Activated CD8-positive, alpha-beta T cell treated with anti-CD3 and anti-CD28 coated beads for 36 hours (primary cell): ENCODE results near the gene DNAH12. TPM values are rescaled to one million over a fixed set of nuclear protein-coding genes. Genes with fewer than 3 reads are reported as not detected.

Experiments used
- ATAC-seq: fragments of 200-7000 bp; cut with Tn5 transposase; one replicate; pipeline ENCODE4 v1.10.0; 2021; ENCODE audit warnings: mild to moderate bottlenecking, moderate library complexity
- CTCF ChIA-PET: fragments of 350-600 bp; sonication (Branson Sonifier 250); formaldehyde crosslinking; loops from one replicate; lab custom pipeline; 2021; ENCODE audit warnings: antibody characterized with exemption; lab: Charles Lee
- POLR2A ChIA-PET: fragments of 350-600 bp; sonication (Branson Sonifier 250); formaldehyde crosslinking; loops from one replicate; lab custom pipeline; 2021; ENCODE audit warnings: antibody characterized with exemption; lab: Charles Lee
- DNase-seq: peaks from one replicate; pipeline ENCODE4 v3.0.0-alpha.2; 2020
- H3K27ac Mint-ChIP-seq: one replicate; pipeline ENCODE4 v1.8.0; 2021; ENCODE audit warnings: mild to moderate bottlenecking, mixed read lengths
- H3K27me3 Mint-ChIP-seq: one replicate; pipeline ENCODE4 v1.8.0; 2021; ENCODE audit warnings: mixed read lengths
- H3K36me3 Mint-ChIP-seq: one replicate; pipeline ENCODE4 v1.8.0; 2021; ENCODE audit warnings: low read depth, mixed read lengths
- H3K4me1 Mint-ChIP-seq: one replicate; pipeline ENCODE4 v1.8.0; 2021; ENCODE audit warnings: low read depth, mixed read lengths
- H3K4me3 Mint-ChIP-seq: one replicate; pipeline ENCODE4 v1.8.0; 2021; ENCODE audit warnings: mild to moderate bottlenecking, moderate library complexity, mixed read lengths
- H3K9me3 Mint-ChIP-seq: one replicate; pipeline ENCODE4 v1.8.0; 2021; ENCODE audit warnings: mixed read lengths
- CTCF ChIP-seq: fragments of 200-600 bp; IDR thresholded peaks from one replicate; pipeline ENCODE4 v1.8.0; 2022; ENCODE audit warnings: antibody characterized with exemption, mild to moderate bottlenecking
- intact Hi-C: fragments of 100-400 bp; cut with micrococcal nuclease; formaldehyde crosslinking; loops from one replicate; pipeline ENCODE4 v1.10.0; 2022
- total RNA-seq, 2 experiments: library from RNA; stranded (reverse); gene quantifications; one replicate each; pipeline ENCODE4 v1.2.3, GENCODE V29; 2021

The DNAH12 gene
- total RNA-seq, 2 experiments from 2014 or later = 0.07 TPM; not detected in 1

- H3K27me3 Mint-ChIP-seq = peaks cover 3% of the 10 kb centered on the region
- intact Hi-C loops = no loop called here
- no peak for ATAC-seq
- no peak overlapping the region for H3K4me3 Mint-ChIP-seq
- H3K9me3 Mint-ChIP-seq = no peaks in the 10 kb centered on the region
- H3K36me3 Mint-ChIP-seq = no peaks in the 10 kb centered on the region
- no peak overlapping the region for H3K27ac Mint-ChIP-seq
- ChIA-PET CTCF (no interaction called here), POLR2A (no interaction called here)
- no peak for DNase-seq
- TF ChIP-seq CTCF = no peak
- no peaks in the 10 kb centered on the region for H3K4me1 Mint-ChIP-seq
These were observed 120.8 kb downstream of the DNAH12 start for GRCh38 chr3:57423335-57423734.

- Mint-ChIP-seq H3K27me3 (peaks cover 3% of the 10 kb centered on the region), H3K27ac (no peak overlapping the region), H3K4me3 (no peak overlapping the region), H3K36me3 (no peaks in the 10 kb centered on the region), H3K9me3 (no peaks in the 10 kb centered on the region), H3K4me1 (no peaks in the 10 kb centered on the region)
- ChIA-PET CTCF (no interaction called here), POLR2A (no interaction called here)
- intact Hi-C loops = no loop called here
- DNase-seq (no peak), ATAC-seq (no peak)
- TF ChIP-seq CTCF = no peak
These were observed 122.8 kb downstream of the DNAH12 start for GRCh38 chr3:57421336-57421735.

- H3K4me3 Mint-ChIP-seq = no peak overlapping the region
- no peaks in the 10 kb centered on the region for H3K9me3 Mint-ChIP-seq
- CTCF ChIA-PET = no interaction called here
- DNase-seq = no peak
- ATAC-seq = no peak
- no peak overlapping the region for H3K27ac Mint-ChIP-seq
- POLR2A ChIA-PET = no interaction called here
- H3K27me3 Mint-ChIP-seq = no peaks in the 10 kb centered on the region
- intact Hi-C loops = no loop called here
- TF ChIP-seq CTCF = no peak
- H3K36me3 Mint-ChIP-seq = no peaks in the 10 kb centered on the region
- H3K4me1 Mint-ChIP-seq = no peaks in the 10 kb centered on the region
These were observed 124.1 kb downstream of the DNAH12 start for GRCh38 chr3:57420001-57420400.

GRCh38 chr3:57411715-57412114 lies 132.4 kb downstream of the DNAH12 start:
- H3K27ac Mint-ChIP-seq = no peak overlapping the region
- H3K4me3 Mint-ChIP-seq = no peak overlapping the region
- H3K36me3 Mint-ChIP-seq = no peaks in the 10 kb centered on the region
- H3K4me1 Mint-ChIP-seq = no peaks in the 10 kb centered on the region
- no peaks in the 10 kb centered on the region for H3K9me3 Mint-ChIP-seq
- intact Hi-C loops = no loop called here
- peaks cover 2% of the 10 kb centered on the region for H3K27me3 Mint-ChIP-seq
- no peak for TF ChIP-seq CTCF
- no peak for ATAC-seq
- CTCF ChIA-PET = no interaction called here
- no peak for DNase-seq
- POLR2A ChIA-PET = no interaction called here

- intact Hi-C loops = no loop called here
- no peak overlapping the region for H3K4me3 Mint-ChIP-seq
- TF ChIP-seq CTCF = no peak
- peaks cover 2% of the 10 kb centered on the region for H3K27me3 Mint-ChIP-seq
- ATAC-seq (no peak), DNase-seq (no peak)
- H3K27ac Mint-ChIP-seq = no peak overlapping the region
- H3K36me3 Mint-ChIP-seq = no peaks in the 10 kb centered on the region
- no peaks in the 10 kb centered on the region for H3K9me3 Mint-ChIP-seq
- ChIA-PET POLR2A (no interaction called here), CTCF (interaction anchor here (2.0 kb wide), 1 partner anchor 12 kb away, joined by 9 read pairs; no protein-coding TSS in a partner anchor)
- no peaks in the 10 kb centered on the region for H3K4me1 Mint-ChIP-seq
These were observed 134.7 kb downstream of the DNAH12 start for GRCh38 chr3:57409471-57409870.
